NCI-H2107 treated with DMSO at 0.1 percent for 48 hours (cell line): ENCODE data around the gene LMBR1.
"Not testable (repeated sequence)": the region's sequence is repeated elsewhere in the genome, so short reads cannot be mapped to it uniquely, and the experiment has no call there.

ENCODE experiments used
- DNase-seq: peaks from one replicate; lab custom pipeline; 2025; ENCODE audit not compliant: unreplicated experiment; lab: John Stamatoyannopoulos, UW

The LMBR1 gene

DNA sequence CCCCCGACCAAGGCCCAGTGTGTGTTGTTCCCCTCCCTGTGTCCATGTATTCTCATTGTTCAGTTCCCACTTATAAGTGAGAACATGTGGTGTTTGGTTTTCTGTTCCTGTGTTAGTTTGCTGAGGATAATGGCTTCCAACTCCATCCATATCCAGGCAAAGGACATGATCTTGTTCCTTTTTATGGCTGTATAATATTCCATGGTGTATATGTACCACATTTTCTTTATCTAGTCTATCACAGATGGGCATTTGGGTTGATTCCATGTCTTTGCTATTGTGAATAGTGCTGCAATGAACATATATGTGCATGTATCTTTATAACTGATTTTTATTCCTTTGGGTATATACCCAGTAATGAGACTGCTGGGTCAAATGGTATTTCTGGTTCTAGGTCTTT lies 191.2 kb downstream of the LMBR1 start:
- not testable (repeated sequence) for DNase-seq

- DNase-seq: not testable (repeated sequence)
Measured at GRCh38 chr7:156698512-156698911, 194.5 kb downstream of the LMBR1 start.

- not testable (repeated sequence) for DNase-seq
Measured at GRCh38 chr7:156697283-156697682, 195.7 kb downstream of the LMBR1 start.

DNA sequence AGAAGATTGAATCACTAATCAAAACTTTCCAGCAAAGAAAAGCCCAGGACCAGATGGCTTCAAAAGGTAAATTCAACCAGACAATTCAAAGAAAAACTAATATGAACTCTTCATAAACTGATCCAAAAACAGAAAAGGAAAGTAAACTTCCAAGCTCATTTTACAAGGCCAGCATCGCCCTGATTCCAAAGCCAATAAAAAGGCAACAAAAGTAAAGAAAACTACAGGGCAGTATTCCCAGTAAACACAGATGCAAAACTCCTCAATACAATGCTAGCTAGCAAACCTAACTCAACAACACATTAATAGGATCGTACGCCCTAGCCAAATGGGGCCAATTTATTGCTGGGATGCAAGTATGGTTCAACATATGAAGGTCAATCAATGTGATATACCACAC lies 199.4 kb downstream of the LMBR1 start:
- DNase-seq: no peak

- DNase-seq: no peak
Measured at GRCh38 chr7:156692849-156693248, 200.1 kb downstream of the LMBR1 start.

- DNase-seq: no peak
Measured at GRCh38 chr7:156691764-156692163, 201.2 kb downstream of the LMBR1 start.

- no peak for DNase-seq
Measured at GRCh38 chr7:156684661-156685060, 208.3 kb downstream of the LMBR1 start.

DNA sequence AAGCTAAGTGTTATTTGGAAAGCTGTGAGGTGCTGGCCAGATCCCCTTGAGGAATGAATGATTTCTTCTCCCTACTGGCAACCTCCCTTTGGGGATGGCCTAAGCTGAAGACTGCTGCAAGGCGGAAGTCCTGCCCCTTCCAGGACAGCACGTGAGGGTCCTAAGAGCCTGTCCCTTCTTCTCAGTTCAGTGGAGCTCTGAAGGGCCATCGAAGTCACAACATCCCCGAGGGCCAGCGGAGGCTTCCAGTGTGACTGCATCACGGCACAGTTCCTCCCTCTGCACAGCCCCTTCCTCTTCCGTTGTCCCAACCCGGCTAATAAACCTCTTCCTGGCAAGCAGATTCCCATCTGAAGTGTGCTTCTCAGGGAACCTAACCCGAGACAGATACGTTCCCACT lies 208.7 kb downstream of the LMBR1 start:
- no peak for DNase-seq

GRCh38 chr7:156682928-156683327 lies 210.1 kb downstream of the LMBR1 start:
- no peak for DNase-seq

GRCh38 chr7:156680281-156680680 lies 212.7 kb downstream of the LMBR1 start:
- DNase-seq: no peak

GRCh38 chr7:156677374-156678054 lies 215.5 kb downstream of the LMBR1 start:
- DNase-seq: no peak

DNA sequence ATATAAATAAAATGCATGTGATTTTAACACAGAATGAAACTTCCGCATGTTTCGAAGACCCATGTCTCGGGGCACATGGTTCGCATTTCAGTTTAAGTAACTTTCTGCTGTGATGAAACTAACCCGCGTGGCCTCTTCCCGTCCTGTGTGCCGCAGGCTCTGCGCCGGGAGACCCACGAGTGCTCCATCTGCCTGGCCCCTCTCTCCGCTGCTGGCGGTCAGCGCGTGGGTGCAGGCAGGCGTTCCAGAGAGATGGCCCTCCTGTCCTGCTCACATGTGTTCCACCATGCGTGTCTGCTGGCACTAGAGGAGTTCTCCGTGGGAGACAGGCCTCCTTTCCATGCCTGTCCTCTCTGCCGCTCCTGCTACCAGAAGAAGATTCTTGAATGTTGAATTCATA lies 216.7 kb downstream of the LMBR1 start:
- DNase-seq: no peak

DNA sequence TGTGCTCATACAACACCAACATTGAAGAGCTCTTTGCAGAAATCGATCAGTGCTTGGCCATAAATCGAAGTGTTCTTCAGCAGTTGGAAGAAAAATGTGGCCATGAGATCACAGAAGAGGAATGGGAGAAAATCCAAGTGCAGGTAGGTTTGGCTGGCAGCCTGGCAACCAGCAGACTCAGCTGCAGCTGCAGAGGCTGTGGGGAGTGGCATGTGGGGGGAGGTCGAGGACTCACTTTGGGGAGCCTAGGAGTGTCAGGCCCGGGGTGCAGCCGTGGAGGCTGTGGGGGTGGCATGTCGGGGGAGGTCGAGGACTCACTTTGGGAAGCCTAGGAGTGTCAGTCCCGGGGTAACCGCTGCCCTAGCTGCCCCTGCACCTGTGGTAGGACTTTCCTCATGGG lies 217.3 kb downstream of the LMBR1 start:
- DNase-seq: no peak

GRCh38 chr7:156673902-156674301 lies 219.1 kb downstream of the LMBR1 start:
- DNase-seq: no peak

- no peak for DNase-seq
Measured at GRCh38 chr7:156673454-156673853, 219.5 kb downstream of the LMBR1 start.

DNA sequence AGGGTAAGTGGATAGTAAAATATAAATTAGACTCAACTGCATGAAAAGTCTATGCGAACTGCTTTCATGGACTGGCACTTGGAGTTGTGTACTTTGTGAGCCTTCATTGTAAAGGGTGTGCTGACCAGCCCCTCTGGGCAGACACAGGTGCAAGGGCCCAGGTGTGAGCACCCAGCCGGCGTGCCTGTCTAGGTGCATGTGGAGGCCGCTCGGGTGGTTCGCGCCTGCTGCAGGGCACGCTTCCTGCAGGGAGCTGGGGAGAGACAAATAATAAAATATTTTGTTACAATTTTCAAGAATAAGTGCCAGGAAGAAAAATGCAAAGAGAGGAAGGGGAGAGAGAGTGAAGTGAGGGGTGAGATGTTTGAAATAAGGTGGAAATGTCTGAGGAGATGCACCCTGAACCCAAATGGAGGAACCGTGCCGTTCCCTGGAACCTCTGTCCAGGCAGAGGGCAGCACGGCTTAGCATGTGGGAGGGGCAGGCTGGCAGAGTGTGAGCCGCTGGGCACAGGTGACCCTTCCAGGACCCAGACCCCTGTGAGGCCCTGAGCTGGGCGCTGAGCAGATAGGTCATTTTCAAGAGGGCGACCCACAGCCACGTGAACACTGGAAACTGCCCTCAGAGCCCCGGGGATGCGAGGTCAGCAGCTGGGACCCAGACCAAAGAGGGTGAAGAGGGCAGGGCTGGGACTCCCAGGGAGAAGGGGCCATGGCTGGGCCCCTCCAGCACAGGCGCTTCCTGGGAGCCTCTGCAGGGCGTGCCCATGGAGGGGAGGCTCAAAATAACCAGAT lies 223.8 kb downstream of the LMBR1 start:
- DNase-seq: no peak

- no peak for DNase-seq
Measured at GRCh38 chr7:156668130-156668741, 224.7 kb downstream of the LMBR1 start.

DNA sequence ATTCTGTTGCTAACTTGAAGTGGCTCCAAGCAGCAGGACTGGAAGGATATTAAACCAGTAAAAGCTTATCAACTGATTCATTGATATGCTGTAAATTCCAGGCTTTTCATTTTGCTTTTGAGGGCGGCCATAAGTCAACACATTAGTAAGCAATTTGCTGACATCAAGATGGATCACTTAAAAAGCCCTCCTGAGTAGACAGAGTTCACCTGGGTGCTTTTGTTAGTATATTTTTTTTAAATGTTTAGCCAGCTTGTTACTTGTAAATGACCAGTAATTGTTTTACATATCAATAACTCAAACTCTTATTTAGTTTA lies 225.9 kb downstream of the LMBR1 start:
- no peak for DNase-seq

DNA sequence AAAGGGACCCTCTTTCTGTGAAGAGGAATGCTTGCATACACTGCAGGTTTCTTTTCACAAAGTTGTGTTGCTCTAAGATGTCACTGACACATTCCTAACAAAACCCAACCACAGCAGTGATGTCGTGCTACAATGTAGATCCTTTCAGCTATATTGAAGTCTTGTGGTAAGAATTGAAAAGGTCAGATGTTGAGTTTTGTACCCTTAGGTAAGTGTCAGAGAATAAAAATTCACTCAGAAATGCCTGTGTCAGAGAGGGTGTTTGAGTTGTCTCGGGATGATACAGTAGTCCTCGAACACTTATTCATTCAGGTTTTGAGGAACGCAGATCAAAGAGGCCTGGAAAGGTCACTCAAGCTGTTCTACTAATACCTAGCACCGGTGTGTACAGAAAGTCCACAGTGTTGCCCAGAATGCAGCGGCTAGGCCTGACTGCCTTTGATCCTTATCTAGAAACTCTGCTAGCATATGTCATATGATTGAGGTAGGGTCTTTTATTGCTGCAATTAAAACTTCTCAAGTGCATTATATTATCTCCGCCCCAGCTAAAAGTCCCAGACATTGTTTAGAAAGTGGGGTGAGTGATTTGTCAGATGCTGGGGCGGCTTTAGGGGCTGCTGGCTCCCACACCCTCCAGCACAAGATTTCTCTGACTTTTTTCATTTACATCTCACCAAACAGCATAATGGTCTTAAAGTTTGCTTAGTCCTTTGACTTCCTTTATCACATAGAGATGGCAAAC lies 226.4 kb downstream of the LMBR1 start:
- DNase-seq: no peak

- DNase-seq: no peak
Measured at GRCh38 chr7:156665101-156665500, 227.9 kb downstream of the LMBR1 start.

- no peak for DNase-seq
Measured at GRCh38 chr7:156662277-156662676, 230.7 kb downstream of the LMBR1 start.

DNA sequence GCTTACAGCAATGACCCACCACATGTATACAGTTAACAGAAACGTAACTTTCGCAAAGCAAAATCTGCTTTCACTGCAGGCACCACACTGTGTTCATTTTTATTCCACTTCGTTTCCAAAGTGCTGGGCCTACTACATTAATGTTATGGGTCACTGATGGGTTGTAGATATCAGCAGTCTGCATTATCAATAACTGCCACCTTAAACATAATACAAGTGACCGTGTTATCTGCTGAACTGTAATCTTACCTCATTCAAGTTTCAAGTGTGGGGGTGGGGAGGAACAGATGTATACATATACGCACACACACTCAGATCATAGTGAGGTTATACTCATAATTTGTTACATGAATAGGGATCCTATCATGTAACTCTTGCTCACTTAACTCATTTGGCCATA lies 231.3 kb downstream of the LMBR1 start:
- no peak for DNase-seq
